HCT116 (cell line): ENCODE results near the gene GFPT1. TPM values are rescaled to one million over a fixed set of nuclear protein-coding genes. Genes with fewer than 3 reads are reported as not detected.

ENCODE experiments used
- ATAC-seq: fragments of 200-7000 bp; cut with Tn5 transposase; 2 replicates; pipeline ENCODE4 v1.9.1; 2020; ENCODE audit warnings: mild to moderate bottlenecking, moderate library complexity
- BruUV-seq: library from RNA; stranded (reverse); fragments of 400-500 nt; replicated peaks from 2 replicates; lab custom pipeline; 2021; lab: Mats Ljungman, UMichigan
- CTCF ChIA-PET: fragments of 300-600 bp; sonication (Branson Sonifier 250); formaldehyde crosslinking; loops from one replicate; lab custom pipeline; 2021; ENCODE audit warnings: antibody characterized with exemption; lab: Charles Lee
- POLR2A ChIA-PET: fragments of 300-600, 350-600 bp; sonication (Branson Sonifier 250); formaldehyde crosslinking; loops from one replicate; lab custom pipeline; 2021; ENCODE audit warnings: antibody characterized with exemption; lab: Charles Lee
- RAD21 ChIA-PET, 2 experiments: fragments of 300-600 bp; sonication (Branson Sonifier 250); formaldehyde crosslinking; loops; one replicate each; lab custom pipeline; 2023; ENCODE audit warnings: low total read pairs in 2 of 2; ENCODE audit not compliant: uncharacterized antibody in 2 of 2, unreplicated experiment in 2 of 2, low non-redundant PET in 1 of 2; lab: Charles Lee
- DNase-seq: peaks from one replicate; pipeline ENCODE4 v3.0.0-alpha.2; 2010; ENCODE audit warnings: low read depth, low spot score
- H2AFZ ChIP-seq: fragments of 200-600 bp; shearing (Covaris generic), sonication (generic); 2 replicates; pipeline ENCODE4 v1.6.1; 2017; ENCODE audit warnings: low read depth, mixed run types, mixed read lengths, antibody characterized with exemption, low read length; ENCODE audit not compliant: poor library complexity, severe bottlenecking
- H3K27ac ChIP-seq: 2 replicates; pipeline ENCODE4 v1.5.1; 2012; ENCODE audit warnings: low read depth, low read length
- H3K27me3 ChIP-seq: fragments of 200-600 bp; sonication (generic); 2 replicates; pipeline ENCODE4 v1.6.1; 2016; ENCODE audit warnings: mixed run types, low read length, mixed read lengths; ENCODE audit not compliant: insufficient read depth
- H3K36me3 ChIP-seq, 2 experiments: fragments of 200-500 bp in 1 of 2; fragments of 200-600 bp in 1 of 2; sonication (Bioruptor generic) in 1 of 2; sonication (generic) in 1 of 2; 2 replicates each; pipeline versions ENCODE4 v1.5.1 to v1.6.1; 2014 to 2016; ENCODE audit warnings: low read length in 2 of 2, inconsistent platforms in 1 of 2, mixed read lengths in 1 of 2, mixed run types in 1 of 2; ENCODE audit not compliant: insufficient read depth in 2 of 2, control insufficient read depth in 1 of 2
- H3K4me1 ChIP-seq, 2 experiments: fragments of 200-600 bp in 1 of 2; sonication (generic) in 1 of 2; 2 replicates each; pipeline versions ENCODE4 v1.5.1 to v1.6.1; 2012 to 2017; ENCODE audit warnings: low read length in 2 of 2, inconsistent platforms in 1 of 2, mild to moderate bottlenecking in 1 of 2, mixed read lengths in 1 of 2, mixed run types in 1 of 2, moderate library complexity in 1 of 2; ENCODE audit not compliant: insufficient read depth in 2 of 2, control insufficient read depth in 1 of 2
- H3K4me2 ChIP-seq: fragments of 200-600 bp; sonication (generic); 2 replicates; pipeline ENCODE4 v1.6.1; 2017; ENCODE audit warnings: mixed run types, low read length, mixed read lengths
- H3K4me3 ChIP-seq, 2 experiments: fragments of 200-600 bp in 1 of 2; sonication (generic) in 1 of 2; replicated peaks in 1 of 2; 2 replicates each; pipeline ENCODE4 v1.5.1; 2011 to 2016; ENCODE audit warnings: low read length in 2 of 2, control low read depth in 1 of 2, low read depth in 1 of 2, mild to moderate bottlenecking in 1 of 2, mixed read lengths in 1 of 2, mixed run types in 1 of 2
- H3K79me2 ChIP-seq: fragments of 200-600 bp; sonication (generic); 2 replicates; pipeline ENCODE4 v1.6.1; 2017; ENCODE audit warnings: mild to moderate bottlenecking, mixed run types, low read length, moderate library complexity, mixed read lengths; ENCODE audit not compliant: insufficient read depth
- H3K9ac ChIP-seq: fragments of 200-600 bp; sonication (generic); 2 replicates; pipeline ENCODE4 v1.6.1; 2016; ENCODE audit warnings: low read length, mixed read lengths
- H3K9me2 ChIP-seq: fragments of 200-600 bp; sonication (generic), shearing (Covaris generic); 2 replicates; pipeline ENCODE4 v1.6.1; 2017; ENCODE audit warnings: mixed run types, mild to moderate bottlenecking, moderate library complexity; ENCODE audit not compliant: insufficient read depth
- H3K9me3 ChIP-seq, 2 experiments: fragments of 200-500 bp in 1 of 2; fragments of 200-600 bp in 1 of 2; sonication (Bioruptor generic) in 1 of 2; sonication (generic) in 1 of 2; 2 replicates each; pipeline ENCODE4 v1.6.1; 2014 to 2017; ENCODE audit warnings: low read length in 2 of 2, mixed read lengths in 2 of 2, inconsistent platforms in 1 of 2, low read depth in 1 of 2, mild to moderate bottlenecking in 1 of 2, mixed run types in 1 of 2, moderate library complexity in 1 of 2; ENCODE audit not compliant: control insufficient read depth in 1 of 2, insufficient read depth in 1 of 2
- H4K20me1 ChIP-seq: fragments of 200-600 bp; sonication (generic), shearing (Covaris generic); 2 replicates; pipeline ENCODE4 v1.6.1; 2017; ENCODE audit warnings: mixed run types, mild to moderate bottlenecking, moderate library complexity; ENCODE audit not compliant: insufficient read depth
- CBX3 ChIP-seq: IDR thresholded peaks from 2 replicates; pipeline ENCODE4 v1.6.1; 2012; ENCODE audit warnings: low read depth
- EGR1 ChIP-seq: IDR thresholded peaks from 2 replicates; pipeline ENCODE4 v1.6.1; 2012; ENCODE audit warnings: low read depth
- ELF1 ChIP-seq: IDR thresholded peaks from 2 replicates; pipeline ENCODE4 v1.6.1; 2012; ENCODE audit warnings: low read depth, borderline replicate concordance
- EZH2phosphoT487 ChIP-seq: fragments of 200-600 bp; IDR thresholded peaks from 2 replicates; pipeline ENCODE4 v1.6.1; 2018; ENCODE audit warnings: antibody characterized with exemption, borderline replicate concordance
- JUND ChIP-seq: IDR thresholded peaks from 2 replicates; pipeline ENCODE4 v1.6.1; 2012
- MAX ChIP-seq: IDR thresholded peaks from 2 replicates; pipeline ENCODE4 v1.6.1; 2012
- REST ChIP-seq: IDR thresholded peaks from 2 replicates; pipeline ENCODE4 v1.6.1; 2012; ENCODE audit warnings: low read depth
- SRF ChIP-seq: IDR thresholded peaks from 2 replicates; pipeline ENCODE4 v1.6.1; 2012; ENCODE audit warnings: low read depth
- TCF7L2 ChIP-seq: IDR thresholded peaks from 2 replicates; pipeline ENCODE4 v1.7.0; 2011; ENCODE audit warnings: borderline replicate concordance, inconsistent platforms; ENCODE audit not compliant: insufficient read depth, insufficient read length; ENCODE audit errors: extremely low read depth
- ZBTB33 ChIP-seq: IDR thresholded peaks from 2 replicates; pipeline ENCODE4 v1.6.1; 2011; ENCODE audit warnings: mild to moderate bottlenecking, low read length, moderate library complexity; ENCODE audit not compliant: insufficient replicate concordance; ENCODE audit errors: extremely low read depth
- ZNF274 ChIP-seq: fragments of 200-500 bp; sonication (Bioruptor generic); IDR thresholded peaks from 2 replicates; pipeline ENCODE4 v1.6.1; 2014; ENCODE audit warnings: mild to moderate bottlenecking, low read depth, low read length, inconsistent platforms
- intact Hi-C: fragments of 100-400 bp; cut with micrococcal nuclease; formaldehyde crosslinking; loops from 2 replicates; pipeline ENCODE4 v1.10.0; 2022
- total RNA-seq: library from RNA; stranded (reverse); gene quantifications from one replicate; pipeline ENCODE4 v1.2.1, GENCODE V29; 2021; ENCODE audit not compliant: unreplicated experiment

GFPT1 gene
- total RNA-seq, 1 experiment from 2014 or later, result 62.4 TPM

- intact Hi-C loops, result loop anchor here (10.0 kb wide), 1 partner anchor 830 kb away; no protein-coding TSS in a partner anchor
- RAD21 ChIA-PET, result no interaction called here
- no peak overlapping the region for H2AFZ ChIP-seq
- no peak for TF ChIP-seq MAX
- no peaks in the 10 kb centered on the region for H3K36me3 ChIP-seq
- DNase-seq (no peak), ATAC-seq (no peak)
- POLR2A ChIA-PET, result no interaction called here
- H3K4me3 ChIP-seq, result no peak overlapping the region
- H4K20me1 ChIP-seq, result no peaks in the 10 kb centered on the region
- peaks cover 4 to 12% of the 10 kb centered on the region in 2 experiments; a peak in 1 of 4 replicates for H3K4me1 ChIP-seq
- H3K9me2 ChIP-seq, result no peaks in the 10 kb centered on the region
- H3K9ac ChIP-seq, result no peak overlapping the region
- BruUV-seq, result no TSS peak
- H3K79me2 ChIP-seq, result no peaks in the 10 kb centered on the region
- CTCF ChIA-PET, result interaction anchor here (1.5 kb wide), 1 partner anchor 361 kb away, joined by 7 read pairs; no protein-coding TSS in a partner anchor
- H3K27me3 ChIP-seq, result no peaks in the 10 kb centered on the region
- peaks cover 0 to 4% of the 10 kb centered on the region in 2 experiments; a peak in 3 of 4 replicates for H3K9me3 ChIP-seq
- H3K4me2 ChIP-seq, result no peak overlapping the region
- H3K27ac ChIP-seq, result no peak overlapping the region
Measured at GRCh38 chr2:69304656-69305055, 82.4 kb downstream of the GFPT1 start.

- POLR2A ChIA-PET, result no interaction called here
- Histone ChIP-seq H3K9ac (no peak overlapping the region), H3K4me3 (no peak overlapping the region), H3K79me2 (no peaks in the 10 kb centered on the region), H3K4me1 (peaks cover 3 to 5% of the 10 kb centered on the region in 2 experiments; a peak in 2 of 4 replicates), H3K27me3 (no peaks in the 10 kb centered on the region), H3K9me3 (peaks cover 0 to 4% of the 10 kb centered on the region in 2 experiments; a peak in 3 of 4 replicates), H2AFZ (no peak overlapping the region), H3K4me2 (no peak overlapping the region), H3K27ac (no peak overlapping the region), H3K36me3 (no peaks in the 10 kb centered on the region), H4K20me1 (no peaks in the 10 kb centered on the region), H3K9me2 (no peaks in the 10 kb centered on the region)
- intact Hi-C loops, result loop anchor here (10.0 kb wide), 1 partner anchor 826 kb away; no protein-coding TSS in a partner anchor
- no TSS peak for BruUV-seq
- ATAC-seq (no peak), DNase-seq (no peak)
- CTCF ChIA-PET, result interaction anchor here (0.9 kb wide), 1 partner anchor 358 kb away, joined by 3 read pairs; no protein-coding TSS in a partner anchor
- RAD21 ChIA-PET, result no interaction called here
- TF ChIP-seq SRF, result no peak
- TF ChIP-seq ELF1, result no peak
- no peak for TF ChIP-seq REST
- no peak for TF ChIP-seq MAX
- TF ChIP-seq EZH2phosphoT487, result no peak
- TF ChIP-seq JUND, result no peak
- no peak for TF ChIP-seq ZNF274
- no peak for TF ChIP-seq TCF7L2
- TF ChIP-seq ZBTB33, result no peak
- no peak for TF ChIP-seq EGR1
- TF ChIP-seq CBX3, result no peak
Measured at GRCh38 chr2:69300650-69301049, 86.4 kb downstream of the GFPT1 start.
